GM18517 (cell line): ENCODE results near the gene TIRAP.
A peak's percentile ranks its signal among the peaks of the same experiment; 100 is the strongest.
"Not testable (repeated sequence)": the region's sequence is repeated elsewhere in the genome, so short reads cannot be mapped to it uniquely, and the experiment has no call there.

Experiments used
- ATAC-seq: cut with Tn5 transposase; IDR thresholded peaks from one replicate; pipeline ENCODE4 v1.9.1; 2021; ENCODE audit warnings: mild to moderate bottlenecking, moderate library complexity; ENCODE audit not compliant: unreplicated experiment

TIRAP gene, protein sequence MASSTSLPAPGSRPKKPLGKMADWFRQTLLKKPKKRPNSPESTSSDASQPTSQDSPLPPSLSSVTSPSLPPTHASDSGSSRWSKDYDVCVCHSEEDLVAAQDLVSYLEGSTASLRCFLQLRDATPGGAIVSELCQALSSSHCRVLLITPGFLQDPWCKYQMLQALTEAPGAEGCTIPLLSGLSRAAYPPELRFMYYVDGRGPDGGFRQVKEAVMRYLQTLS

DNA sequence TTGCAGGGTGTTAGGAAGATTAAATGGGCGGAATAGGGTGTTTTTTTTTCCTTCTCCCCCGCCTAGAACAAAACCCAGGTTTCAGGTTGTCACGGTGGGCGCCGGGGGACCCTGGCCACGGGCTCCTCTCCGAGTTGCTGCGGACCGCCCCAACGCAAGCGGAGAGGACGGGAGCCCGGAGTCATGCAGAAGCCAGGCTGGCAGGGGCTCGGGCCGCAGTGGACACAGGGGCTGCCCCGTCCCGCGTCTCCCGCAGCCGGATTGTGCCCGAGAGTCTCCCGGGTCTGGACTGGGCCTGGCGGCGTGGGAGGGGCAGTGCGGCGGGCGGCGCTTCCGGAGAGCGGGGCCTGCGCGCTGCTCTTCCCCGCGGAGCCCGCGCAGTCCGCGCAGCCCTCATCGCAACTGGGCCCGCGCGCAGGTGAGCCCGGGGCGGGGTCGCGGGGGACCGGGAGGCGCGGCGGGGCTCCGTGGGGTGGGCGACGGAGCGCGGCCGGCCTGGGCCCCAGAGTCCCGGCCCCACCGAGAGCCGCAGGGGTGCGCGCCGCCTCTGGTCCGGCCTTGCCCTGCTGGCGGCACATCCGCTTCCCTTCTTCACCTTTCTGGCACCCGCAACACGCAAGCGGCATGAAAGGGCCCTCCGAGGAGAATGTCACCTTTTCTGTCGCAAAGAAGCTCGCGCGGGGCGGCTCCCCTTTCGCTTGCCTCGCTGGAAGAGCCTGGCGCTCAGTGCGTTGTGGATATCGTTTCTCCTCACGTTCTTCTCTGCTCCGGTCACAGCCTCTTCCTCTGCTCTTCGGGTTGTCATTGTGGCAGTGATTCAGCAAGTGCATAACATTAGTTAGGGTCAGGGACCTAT lies at the start of gene TIRAP:
TSS of gene TIRAP (plus strand) at position 358 of the 856 bp plus-strand sequence. CDS start 7,802 bp downstream, outside the sequence.
- ATAC-seq, result peak; percentile 52

DNA sequence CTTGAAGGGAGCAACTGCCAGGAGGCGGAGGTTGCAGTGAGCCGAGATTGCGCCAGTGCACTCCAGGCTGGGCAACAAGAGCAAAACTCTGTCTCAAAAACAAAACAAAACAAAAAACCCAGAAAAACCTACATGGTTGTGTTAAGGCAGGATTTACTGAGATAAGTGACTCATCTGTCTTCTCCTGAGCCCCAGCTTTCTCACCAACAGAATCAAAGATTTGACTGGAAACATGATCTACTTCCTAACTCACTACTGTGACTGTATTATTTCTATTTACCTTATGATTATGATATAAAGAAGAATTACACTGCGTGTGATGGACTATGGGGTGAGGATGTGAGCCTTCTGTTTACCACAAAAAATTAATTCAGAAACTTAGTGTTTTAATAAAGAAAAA lies 49.5 kb upstream of the TIRAP start:
- ATAC-seq, result no peak

DNA sequence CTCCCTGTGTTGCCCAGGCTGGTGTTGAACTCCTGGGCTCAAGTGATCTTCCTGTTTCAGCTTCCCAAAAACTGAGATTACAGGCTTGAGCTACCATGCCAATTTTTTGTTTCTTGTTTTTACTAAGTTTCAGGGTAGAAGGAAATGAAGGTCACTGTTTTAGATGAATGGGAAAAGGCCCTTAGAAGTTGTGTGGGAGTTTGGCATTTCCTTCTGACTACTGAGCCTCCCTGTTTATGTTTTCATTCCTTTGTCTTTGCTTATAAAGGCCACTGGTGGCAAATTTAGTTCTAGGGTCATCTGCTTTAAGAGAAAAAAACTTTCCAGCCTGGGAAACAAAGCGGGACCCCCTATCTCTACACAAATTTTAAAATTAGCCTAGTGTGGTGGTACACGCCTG lies 36.3 kb upstream of the TIRAP start:
- no peak for ATAC-seq

DNA sequence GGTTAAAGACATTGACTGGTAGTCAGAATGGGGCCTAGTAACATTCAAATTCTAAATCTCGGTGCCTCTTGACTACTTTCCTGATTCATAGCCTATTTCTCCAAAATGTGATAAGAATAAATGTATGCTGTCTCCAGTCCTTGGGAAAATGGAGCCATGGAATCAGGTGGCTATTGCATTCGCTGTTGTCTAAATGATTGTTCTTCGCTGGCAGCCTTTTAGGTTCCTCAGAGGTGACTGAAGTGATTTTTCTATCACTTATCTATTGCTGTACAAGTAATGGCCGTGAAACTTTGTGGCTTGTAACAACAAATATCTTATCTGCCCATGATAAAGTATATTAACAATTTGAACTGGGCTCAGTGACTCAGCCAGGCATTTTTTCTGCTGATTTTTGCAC lies 29.6 kb upstream of the TIRAP start:
- no peak for ATAC-seq

DNA sequence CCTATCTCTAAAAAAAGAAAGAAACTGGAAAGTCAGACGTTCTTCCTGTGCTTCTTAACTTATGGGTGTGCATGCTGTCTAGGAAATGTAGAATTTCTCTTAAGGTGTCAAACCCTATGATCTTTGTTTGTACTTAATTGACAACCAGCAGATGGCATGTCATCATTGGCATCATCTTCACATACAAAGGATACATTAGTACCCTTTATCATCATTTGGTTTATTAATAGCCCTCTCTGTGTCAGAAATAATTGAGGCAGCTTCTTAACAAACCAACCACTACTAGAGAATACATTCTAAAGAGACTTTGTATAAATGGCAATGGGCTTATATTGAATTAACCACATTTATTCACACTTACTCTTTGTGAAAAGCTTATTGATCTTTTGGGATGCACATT lies 28.1 kb upstream of the TIRAP start:
- ATAC-seq, result no peak

DNA sequence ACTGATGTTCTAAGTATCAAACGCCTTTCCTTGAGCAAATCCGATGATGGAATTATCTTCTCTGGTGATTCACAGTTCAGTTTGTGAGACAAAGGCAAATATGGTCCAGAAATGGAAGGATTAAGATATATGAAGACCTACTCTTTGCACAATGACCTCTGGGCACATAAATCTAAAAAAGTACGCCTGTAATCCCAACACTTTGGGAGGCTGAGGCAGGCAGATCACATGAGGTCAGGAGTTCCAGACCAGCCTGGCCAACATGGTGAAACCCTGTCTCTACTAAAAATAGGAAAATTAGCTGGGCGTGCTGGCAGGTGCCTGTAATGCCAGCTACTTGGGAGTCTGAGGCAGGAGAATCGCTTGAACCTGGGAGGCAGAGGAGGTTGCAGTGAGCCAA lies 27.4 kb upstream of the TIRAP start:
- ATAC-seq, result not testable (repeated sequence)

DNA sequence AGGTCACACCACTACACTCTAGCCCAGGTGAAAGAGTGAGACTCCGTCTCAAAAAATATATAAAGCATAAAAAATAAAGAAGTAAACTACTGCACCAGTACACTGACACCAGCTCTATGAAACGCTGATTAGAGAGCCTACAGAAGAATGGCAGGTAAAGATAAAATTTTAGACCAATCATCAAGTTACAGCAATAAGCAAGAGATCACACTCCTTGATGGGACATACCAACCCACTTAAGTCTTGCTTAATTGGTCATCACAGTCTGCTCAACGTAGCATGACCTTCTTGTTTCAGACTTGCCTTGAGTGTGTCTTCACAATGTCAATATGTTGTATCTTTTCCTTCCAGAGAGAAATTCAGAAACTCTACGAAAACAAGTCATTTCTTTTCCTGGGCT lies 26.7 kb upstream of the TIRAP start:
- no peak for ATAC-seq

DNA sequence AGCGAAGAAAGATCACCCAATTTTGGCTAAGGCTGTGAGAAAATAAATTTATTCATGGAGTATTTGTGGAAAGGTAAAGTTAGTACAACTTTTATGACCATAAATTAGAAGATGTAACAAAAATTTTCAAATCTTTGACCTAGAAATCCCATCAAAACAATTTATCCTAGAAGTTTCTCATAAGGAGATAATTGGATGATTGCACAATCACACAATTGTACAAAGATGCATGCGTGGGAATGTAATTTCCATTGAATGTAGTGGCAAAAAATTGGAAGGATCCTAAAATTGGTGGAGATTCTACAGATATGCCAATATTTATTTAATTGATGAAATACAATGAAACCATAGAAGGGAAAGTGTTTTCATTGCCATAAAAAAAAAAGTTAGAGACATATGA lies 25.7 kb upstream of the TIRAP start:
- ATAC-seq, result no peak

DNA sequence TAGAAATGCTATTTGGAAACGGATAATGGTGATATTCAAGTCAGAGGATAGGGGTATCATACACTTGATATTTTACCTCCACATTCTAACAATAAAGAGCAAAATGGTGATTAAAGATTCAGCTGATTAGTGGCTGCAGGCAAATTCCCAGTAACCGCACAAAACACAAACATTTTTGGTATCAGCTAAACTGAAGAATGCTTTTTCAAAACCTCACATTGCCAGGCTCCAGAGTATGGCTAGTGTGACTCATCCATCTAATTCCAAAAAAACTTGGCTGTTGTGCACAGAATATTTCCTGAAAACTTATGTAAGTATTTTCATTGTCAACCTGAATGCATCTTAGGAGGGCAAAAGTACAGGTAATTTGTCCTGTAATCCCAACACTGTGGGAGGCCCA lies 25.1 kb upstream of the TIRAP start:
- ATAC-seq, result no peak

DNA sequence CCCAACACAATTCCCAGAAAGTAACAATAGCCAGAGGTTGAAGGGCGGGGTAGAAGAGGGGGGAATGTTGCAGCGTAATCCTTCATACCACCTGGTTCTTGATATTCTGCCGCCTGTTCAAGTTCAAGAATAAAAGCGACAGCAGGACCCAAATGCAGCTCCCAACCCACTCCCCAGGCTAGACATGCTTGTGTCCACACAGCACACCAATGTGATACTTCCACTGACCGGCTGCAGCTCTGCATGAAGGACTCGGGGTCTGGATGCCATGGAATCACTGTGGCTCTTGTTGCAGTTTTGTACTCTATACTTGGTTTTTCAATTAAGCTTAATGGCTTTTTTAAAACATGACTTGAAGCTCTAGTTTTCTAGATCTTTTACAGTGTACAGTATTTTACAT lies 20.7 kb upstream of the TIRAP start:
- ATAC-seq, result no peak

DNA sequence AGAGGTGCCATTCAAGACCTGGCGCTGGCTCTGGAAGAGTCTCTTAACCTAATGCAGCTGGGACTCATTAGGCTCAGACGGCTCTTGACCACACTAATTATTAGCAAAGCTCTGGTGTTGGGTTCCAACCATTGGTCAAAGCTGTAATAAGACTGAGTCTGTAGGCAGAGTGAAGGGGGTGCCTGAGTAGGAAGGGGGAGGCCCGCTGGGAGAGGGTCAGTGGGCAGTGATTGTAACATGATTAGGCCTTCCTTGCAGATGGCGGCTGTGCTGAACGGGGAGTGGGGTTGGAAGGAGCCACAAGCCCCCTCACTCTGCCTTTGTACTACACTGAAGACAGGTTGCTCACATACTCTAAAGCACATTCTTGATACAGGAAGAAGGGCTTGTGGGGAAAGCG lies 19.4 kb upstream of the TIRAP start:
- no peak for ATAC-seq

DNA sequence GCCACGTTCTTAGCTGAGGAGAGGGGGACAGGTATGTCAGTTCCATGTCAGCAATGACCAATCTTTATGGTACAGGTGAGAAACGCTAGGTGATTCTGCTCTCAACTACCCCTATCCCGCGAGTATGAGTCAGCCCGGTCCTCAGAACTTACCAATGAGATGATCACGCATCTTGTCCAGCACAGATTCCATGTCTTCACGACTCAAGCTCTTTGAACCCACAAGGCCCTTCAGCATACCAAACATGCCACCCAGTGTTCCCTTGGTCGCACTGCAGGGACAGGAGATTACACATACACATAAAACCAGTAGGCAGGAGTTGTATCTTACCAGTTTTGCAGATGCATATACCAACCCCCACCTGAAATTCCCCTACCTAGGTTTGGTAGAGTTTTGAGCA lies 17.1 kb upstream of the TIRAP start:
- ATAC-seq, result no peak

DNA sequence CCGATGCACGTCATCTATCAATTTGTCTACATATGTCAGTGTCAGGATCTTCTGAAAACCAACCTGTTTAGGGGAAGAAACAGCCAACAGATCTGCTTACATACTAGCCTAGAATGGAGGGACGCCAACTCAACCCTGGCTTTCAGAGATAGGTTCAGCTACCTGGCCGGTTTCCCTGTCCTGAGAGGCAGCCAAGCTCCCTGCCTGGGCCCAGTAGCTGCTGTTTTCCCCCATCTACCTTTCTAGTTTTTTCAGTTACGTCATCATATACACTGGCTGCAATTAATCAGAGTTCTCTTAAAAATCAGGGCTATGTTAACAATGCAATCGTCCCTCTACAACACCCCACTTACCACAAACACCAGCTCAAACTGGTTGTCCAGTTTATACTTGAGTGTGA lies 15.2 kb upstream of the TIRAP start:
- ATAC-seq, result no peak

DNA sequence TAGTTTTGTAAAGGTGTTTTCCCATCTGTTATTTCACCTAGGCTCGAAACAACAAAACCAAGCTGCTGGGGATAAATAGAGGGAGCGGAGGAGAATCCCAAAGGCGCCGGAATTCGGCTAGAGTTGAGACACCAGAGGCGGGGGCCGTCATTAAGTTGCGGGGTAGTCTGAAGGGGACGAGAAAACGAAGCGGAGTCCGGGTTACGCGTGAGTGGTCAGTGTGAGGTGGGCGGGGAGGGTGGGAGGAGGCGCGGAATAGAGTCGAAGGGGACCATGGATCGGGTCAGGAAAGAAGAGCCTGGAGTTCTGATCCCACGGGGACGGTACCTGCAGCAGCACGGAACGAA lies 14.6 kb upstream of the TIRAP start:
- no peak for ATAC-seq

DNA sequence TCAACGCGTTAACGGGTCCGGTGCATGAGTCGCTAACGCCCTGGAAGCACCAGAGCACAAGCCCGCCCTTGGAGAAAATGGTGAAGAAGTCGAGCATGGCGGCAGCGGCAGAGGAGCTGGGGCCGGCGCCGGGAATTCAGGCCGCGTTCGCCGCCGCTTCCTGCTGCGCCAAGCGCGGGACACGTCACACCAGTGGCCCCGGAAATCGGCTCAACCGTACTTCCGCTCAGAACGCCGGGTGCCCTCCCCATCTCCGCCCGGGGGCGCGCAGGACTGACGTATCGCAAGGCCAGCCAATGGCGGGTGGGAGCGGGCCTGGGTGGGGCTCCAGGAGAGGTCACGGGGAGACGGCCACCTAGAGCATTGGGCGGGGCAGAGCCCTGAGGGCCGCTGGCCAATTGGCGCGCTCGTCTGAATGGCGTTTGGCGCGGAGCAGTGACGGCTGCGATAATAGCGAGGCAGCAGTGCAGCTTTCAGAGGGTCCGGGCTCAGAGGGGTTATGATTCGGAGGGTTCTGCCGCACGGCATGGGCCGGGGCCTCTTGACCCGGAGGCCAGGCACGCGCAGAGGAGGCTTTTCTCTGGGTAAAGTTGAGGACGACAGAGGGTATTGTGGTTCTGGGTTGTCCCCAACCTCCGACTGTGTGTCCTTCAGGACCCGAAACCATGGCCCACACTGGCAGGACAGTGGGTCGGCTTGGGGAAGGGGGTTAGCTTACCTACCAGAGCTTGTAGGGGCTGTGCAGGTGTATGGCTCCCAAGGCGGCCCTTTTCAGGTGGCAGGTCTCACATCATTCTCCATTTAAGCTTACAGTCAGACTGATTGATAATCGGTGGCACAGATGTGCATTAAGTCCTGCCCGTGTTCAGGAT lies 13.9 kb upstream of the TIRAP start, which contains the start of the genes FOXRED1 and SRPRA:
TSS of gene FOXRED1 (plus strand) at position 447 of the 872 bp plus-strand sequence. CDS start at position 500, 53 bp downstream.
TSS of gene SRPRA (minus strand) at position 188 of the 872 bp plus-strand sequence. CDS start at position 97, 91 bp downstream.
- ATAC-seq, result peak; percentile 95

DNA sequence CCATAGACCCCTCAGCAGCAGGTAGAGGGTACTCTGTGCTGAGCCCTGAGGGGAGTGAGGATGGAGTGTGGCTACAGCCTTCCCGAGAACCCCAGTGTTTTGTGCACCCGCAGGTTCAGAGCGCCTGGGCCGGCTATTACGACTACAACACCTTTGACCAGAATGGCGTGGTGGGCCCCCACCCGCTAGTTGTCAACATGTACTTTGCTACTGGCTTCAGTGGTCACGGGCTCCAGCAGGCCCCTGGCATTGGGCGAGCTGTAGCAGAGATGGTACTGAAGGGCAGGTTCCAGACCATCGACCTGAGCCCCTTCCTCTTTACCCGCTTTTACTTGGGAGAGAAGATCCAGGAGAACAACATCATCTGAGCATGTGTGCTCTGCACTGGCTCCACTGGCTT lies 5.6 kb upstream of the TIRAP start:
- no peak for ATAC-seq

DNA sequence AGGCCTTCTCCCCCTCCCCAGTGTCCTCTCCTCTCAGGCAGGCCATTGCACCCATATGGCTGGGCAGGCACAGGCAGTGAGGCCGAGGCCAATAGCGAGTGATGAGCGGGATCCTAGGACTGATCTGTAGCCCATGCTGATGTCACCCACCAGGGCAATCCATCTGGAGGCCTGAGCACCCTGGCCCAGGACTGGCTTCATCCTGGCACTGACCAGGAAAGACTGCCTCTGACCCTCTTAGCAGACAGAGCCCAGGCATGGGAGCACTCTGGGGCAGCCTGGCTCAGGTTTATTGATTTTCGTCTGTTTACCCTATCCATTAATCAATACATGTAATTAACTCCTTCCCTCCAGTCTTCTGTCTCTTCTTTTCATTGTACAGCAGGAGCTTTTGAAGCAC lies 5.1 kb upstream of the TIRAP start:
- ATAC-seq, result no peak

DNA sequence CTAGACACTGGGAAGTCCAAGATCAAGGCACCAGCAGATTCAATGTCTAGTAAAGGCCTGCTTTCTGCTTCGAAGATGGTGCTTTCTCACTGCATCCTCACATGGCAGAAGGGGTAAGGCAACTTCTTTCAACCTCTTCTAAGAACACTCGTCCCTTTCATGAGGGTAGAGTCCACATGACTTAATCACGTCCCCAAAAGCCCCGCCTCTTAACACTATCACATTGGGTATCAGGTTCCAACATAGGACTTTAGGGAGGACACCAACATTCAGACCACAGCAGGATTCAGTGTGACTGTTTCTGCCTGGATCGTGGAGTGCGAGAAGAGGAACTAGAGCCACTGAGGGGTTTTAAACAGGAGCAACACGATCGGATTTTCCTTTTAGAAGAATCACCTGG lies 3.7 kb upstream of the TIRAP start:
- ATAC-seq, result no peak

DNA sequence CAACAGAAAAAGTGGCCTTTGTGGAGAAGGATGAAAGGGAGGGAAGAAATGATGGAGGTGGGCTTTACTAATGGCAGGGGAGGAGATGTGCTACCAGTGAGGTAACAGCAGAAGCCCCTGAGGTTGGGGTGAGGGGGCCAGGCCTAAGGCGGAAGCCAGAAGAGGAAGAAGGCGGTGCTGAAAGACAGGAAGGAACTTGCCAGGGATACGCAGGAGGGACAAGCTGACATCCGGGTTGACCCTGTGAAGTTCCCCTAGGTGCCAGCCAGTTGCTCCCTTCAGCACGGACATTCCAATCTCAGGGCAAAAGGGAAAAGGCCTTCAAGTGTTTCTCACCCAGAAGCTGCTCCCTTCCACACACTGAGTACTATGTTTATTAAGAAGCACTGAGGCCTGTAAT lies 2.3 kb upstream of the TIRAP start:
- ATAC-seq, result no peak

DNA sequence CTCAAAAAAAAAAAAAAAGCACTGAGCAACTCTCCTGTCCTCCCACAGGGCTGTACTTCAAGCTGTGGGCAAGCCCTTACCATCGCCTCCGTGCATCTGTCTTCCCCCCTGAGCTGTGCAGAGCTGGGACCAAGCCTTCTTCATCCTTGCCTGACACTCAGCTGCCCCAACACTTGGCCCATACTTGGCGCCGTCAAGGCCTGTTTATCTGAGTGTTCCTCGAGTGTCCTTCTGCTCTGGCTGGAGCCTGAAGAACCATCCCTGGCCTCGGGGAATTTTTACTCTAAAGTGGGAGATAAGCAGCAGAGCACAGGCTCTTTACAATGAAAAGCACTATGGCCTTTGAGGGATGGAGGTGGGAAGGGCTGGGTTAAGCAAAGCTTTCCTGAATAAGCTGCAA lies 1.6 kb upstream of the TIRAP start:
- ATAC-seq, result no peak

DNA sequence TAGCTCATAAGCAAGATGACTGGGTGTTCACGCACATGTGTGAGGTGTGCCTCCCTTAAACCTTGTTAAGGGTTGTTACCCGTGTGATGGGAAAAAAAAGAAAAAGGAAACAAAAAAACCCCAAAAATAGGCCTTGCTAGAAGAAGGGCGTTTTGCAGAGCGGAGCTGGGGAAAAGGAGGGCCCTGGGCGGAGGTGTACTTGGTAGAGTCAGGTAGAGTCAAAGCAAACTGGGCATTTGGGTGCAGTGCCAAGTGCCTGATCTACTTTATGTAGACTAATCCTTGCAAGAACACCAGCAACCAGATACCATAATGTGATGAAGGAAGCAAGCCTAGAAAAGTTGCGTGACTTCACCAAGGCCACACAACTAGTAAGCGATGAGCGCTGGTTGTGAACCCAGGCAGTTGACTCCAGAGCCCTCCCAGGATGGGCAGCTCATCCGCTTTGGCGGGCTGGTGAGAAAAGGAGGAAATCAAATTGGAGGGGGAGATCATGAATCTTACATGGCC lies 1.2 kb upstream of the TIRAP start:
- ATAC-seq, result no peak
